Nephron (organoid): ENCODE data around the gene MED10.

Experiments used
- H3K27ac Mint-ChIP-seq, 3 experiments: 2 replicates each; pipeline ENCODE4 v1.8.0; 2020; ENCODE audit warnings: mixed read lengths in 3 of 3, mild to moderate bottlenecking in 2 of 3, moderate library complexity in 1 of 3
- H3K27me3 Mint-ChIP-seq: 2 replicates; pipeline ENCODE4 v1.8.0; 2021; ENCODE audit warnings: low read depth, mild to moderate bottlenecking, moderate library complexity, mixed read lengths
- H3K36me3 Mint-ChIP-seq: 2 replicates; pipeline ENCODE4 v1.8.0; 2020; ENCODE audit warnings: low read depth, mixed read lengths
- H3K4me1 Mint-ChIP-seq: 2 replicates; pipeline ENCODE4 v1.8.0; 2020; ENCODE audit warnings: mixed read lengths
- H3K4me3 Mint-ChIP-seq, 3 experiments: 2 replicates each; pipeline ENCODE4 v1.8.0; 2020; ENCODE audit warnings: mild to moderate bottlenecking in 3 of 3, mixed read lengths in 3 of 3, moderate library complexity in 2 of 3
- H3K9me3 Mint-ChIP-seq: 2 replicates; pipeline ENCODE4 v1.8.0; 2020; ENCODE audit warnings: mixed read lengths
- CTCF ChIP-seq, 3 experiments: fragments of 200-600 bp; sonication (generic); IDR thresholded peaks; one replicate each; pipeline ENCODE4 v1.5.0; 2021; ENCODE audit warnings: antibody characterized with exemption in 3 of 3; ENCODE audit not compliant: unreplicated experiment in 3 of 3

MED10 gene

GRCh38 chr5:6397536-6398269 lies 19.4 kb upstream of the MED10 start:
- H3K4me1 Mint-ChIP-seq = no peaks in the 10 kb centered on the region
- no peak for TF ChIP-seq CTCF (IDR thresholded peaks at IDR 0.05; ENCODE audit: unreplicated experiment in 3 of 3)
- no peak overlapping the region for H3K4me3 Mint-ChIP-seq
- peaks cover 15% of the 10 kb centered on the region for H3K27me3 Mint-ChIP-seq
- H3K9me3 Mint-ChIP-seq = peaks cover 5% of the 10 kb centered on the region
- H3K27ac Mint-ChIP-seq = no peak overlapping the region
- no peaks in the 10 kb centered on the region for H3K36me3 Mint-ChIP-seq

- H3K4me3 Mint-ChIP-seq = no peak overlapping the region
- no peak for TF ChIP-seq CTCF (IDR thresholded peaks at IDR 0.05; ENCODE audit: unreplicated experiment in 3 of 3)
- no peaks in the 10 kb centered on the region for H3K36me3 Mint-ChIP-seq
- peaks cover 5% of the 10 kb centered on the region for H3K9me3 Mint-ChIP-seq
- H3K27me3 Mint-ChIP-seq = peaks cover 18% of the 10 kb centered on the region
- no peaks in the 10 kb centered on the region for H3K4me1 Mint-ChIP-seq
- H3K27ac Mint-ChIP-seq = no peak overlapping the region
These were observed 18.6 kb upstream of the MED10 start for GRCh38 chr5:6396836-6397535.

- Mint-ChIP-seq H3K4me3 (no peak overlapping the region), H3K9me3 (peaks cover 5% of the 10 kb centered on the region), H3K36me3 (no peaks in the 10 kb centered on the region), H3K4me1 (no peaks in the 10 kb centered on the region), H3K27ac (no peak overlapping the region), H3K27me3 (peaks cover 18% of the 10 kb centered on the region)
- no peak for TF ChIP-seq CTCF (IDR thresholded peaks at IDR 0.05; ENCODE audit: unreplicated experiment in 3 of 3)
These were observed 17.7 kb upstream of the MED10 start for GRCh38 chr5:6396043-6396442.

- peaks cover 23% of the 10 kb centered on the region for H3K27me3 Mint-ChIP-seq
- H3K27ac Mint-ChIP-seq = no peak overlapping the region
- no peaks in the 10 kb centered on the region for H3K36me3 Mint-ChIP-seq
- H3K9me3 Mint-ChIP-seq = peaks cover 5% of the 10 kb centered on the region
- no peak for TF ChIP-seq CTCF (IDR thresholded peaks at IDR 0.05; ENCODE audit: unreplicated experiment in 3 of 3)
- no peak overlapping the region for H3K4me3 Mint-ChIP-seq
- H3K4me1 Mint-ChIP-seq = no peaks in the 10 kb centered on the region
These were observed 17.3 kb upstream of the MED10 start for GRCh38 chr5:6395621-6396020.

- Mint-ChIP-seq H3K9me3 (peaks cover 5% of the 10 kb centered on the region), H3K27me3 (peaks cover 23% of the 10 kb centered on the region), H3K4me1 (no peaks in the 10 kb centered on the region), H3K4me3 (no peak overlapping the region), H3K27ac (no peak overlapping the region), H3K36me3 (no peaks in the 10 kb centered on the region)
- TF ChIP-seq CTCF (IDR thresholded peaks at IDR 0.05; ENCODE audit: unreplicated experiment in 3 of 3) = no peak
These were observed 16.7 kb upstream of the MED10 start for GRCh38 chr5:6395102-6395445.
